Nephron (organoid): ENCODE data around the gene TMEM63C.

ENCODE experiments used
- H3K27ac Mint-ChIP-seq, 3 experiments: 2 replicates each; pipeline ENCODE4 v1.8.0; 2020; ENCODE audit warnings: mixed read lengths in 3 of 3, mild to moderate bottlenecking in 2 of 3, moderate library complexity in 1 of 3
- H3K27me3 Mint-ChIP-seq: 2 replicates; pipeline ENCODE4 v1.8.0; 2021; ENCODE audit warnings: low read depth, mild to moderate bottlenecking, moderate library complexity, mixed read lengths
- H3K36me3 Mint-ChIP-seq: 2 replicates; pipeline ENCODE4 v1.8.0; 2020; ENCODE audit warnings: low read depth, mixed read lengths
- H3K4me1 Mint-ChIP-seq: 2 replicates; pipeline ENCODE4 v1.8.0; 2020; ENCODE audit warnings: mixed read lengths
- H3K4me3 Mint-ChIP-seq, 3 experiments: 2 replicates each; pipeline ENCODE4 v1.8.0; 2020; ENCODE audit warnings: mild to moderate bottlenecking in 3 of 3, mixed read lengths in 3 of 3, moderate library complexity in 2 of 3
- H3K9me3 Mint-ChIP-seq: 2 replicates; pipeline ENCODE4 v1.8.0; 2020; ENCODE audit warnings: mixed read lengths
- TF ChIP-seq, protein P1 (sequence below), 3 experiments: fragments of 200-600 bp; sonication (generic); IDR thresholded peaks; one replicate each; pipeline ENCODE4 v1.5.0; 2021; ENCODE audit warnings: antibody characterized with exemption in 3 of 3; ENCODE audit not compliant: unreplicated experiment in 3 of 3

The TMEM63C gene

DNA sequence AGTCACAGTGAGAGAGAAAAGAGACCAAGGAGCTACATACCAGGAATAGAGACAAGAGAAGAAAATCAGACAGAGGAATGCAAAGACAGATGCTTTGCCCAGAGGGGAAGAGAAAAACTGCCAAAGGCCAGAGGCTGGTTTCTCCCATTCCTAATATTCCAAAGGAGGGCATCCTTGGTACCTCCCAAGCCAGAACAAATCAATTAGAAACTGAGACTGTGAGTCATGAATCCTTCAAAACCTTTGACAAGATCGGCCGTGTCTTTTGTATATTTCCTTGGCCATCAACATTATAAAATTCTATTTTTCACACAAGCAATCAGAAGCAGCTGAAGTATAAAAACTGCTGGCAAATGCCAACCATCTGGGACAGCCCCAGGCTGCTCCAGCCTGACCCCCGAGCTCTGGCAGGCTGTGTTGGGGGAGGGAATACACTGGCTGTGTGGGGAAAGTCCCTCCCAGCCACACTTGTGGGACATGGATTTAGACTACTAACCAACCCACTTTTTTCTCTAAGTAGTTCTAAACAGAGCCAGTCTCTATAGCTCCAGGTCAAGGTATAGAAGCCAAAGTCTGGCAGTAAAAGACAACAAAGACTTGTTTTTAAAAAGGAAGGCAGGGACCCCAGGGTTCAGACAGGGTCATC, 125.4 kb downstream of the TMEM63C start:
- Mint-ChIP-seq H3K27me3 (no peaks in the 10 kb centered on the region), H3K4me3 (peak overlapping the region in 2 of 3 experiments; percentile 3 to 23), H3K27ac (peak overlapping the region; percentile 89 to 94 (median 92)), H3K9me3 (no peaks in the 10 kb centered on the region), H3K36me3 (peaks cover 26% of the 10 kb centered on the region), H3K4me1 (peaks cover 48% of the 10 kb centered on the region)
- TF ChIP-seq, protein P1, sequence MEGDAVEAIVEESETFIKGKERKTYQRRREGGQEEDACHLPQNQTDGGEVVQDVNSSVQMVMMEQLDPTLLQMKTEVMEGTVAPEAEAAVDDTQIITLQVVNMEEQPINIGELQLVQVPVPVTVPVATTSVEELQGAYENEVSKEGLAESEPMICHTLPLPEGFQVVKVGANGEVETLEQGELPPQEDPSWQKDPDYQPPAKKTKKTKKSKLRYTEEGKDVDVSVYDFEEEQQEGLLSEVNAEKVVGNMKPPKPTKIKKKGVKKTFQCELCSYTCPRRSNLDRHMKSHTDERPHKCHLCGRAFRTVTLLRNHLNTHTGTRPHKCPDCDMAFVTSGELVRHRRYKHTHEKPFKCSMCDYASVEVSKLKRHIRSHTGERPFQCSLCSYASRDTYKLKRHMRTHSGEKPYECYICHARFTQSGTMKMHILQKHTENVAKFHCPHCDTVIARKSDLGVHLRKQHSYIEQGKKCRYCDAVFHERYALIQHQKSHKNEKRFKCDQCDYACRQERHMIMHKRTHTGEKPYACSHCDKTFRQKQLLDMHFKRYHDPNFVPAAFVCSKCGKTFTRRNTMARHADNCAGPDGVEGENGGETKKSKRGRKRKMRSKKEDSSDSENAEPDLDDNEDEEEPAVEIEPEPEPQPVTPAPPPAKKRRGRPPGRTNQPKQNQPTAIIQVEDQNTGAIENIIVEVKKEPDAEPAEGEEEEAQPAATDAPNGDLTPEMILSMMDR (IDR thresholded peaks at IDR 0.05; ENCODE audit: unreplicated experiment in 3 of 3): no peak
